ENCODE data around the gene CFAP54. TPM values are rescaled to one million over a fixed set of nuclear protein-coding genes. Genes with fewer than 3 reads are reported as not detected.

The CFAP54 gene
- total and polyA plus RNA-seq, 2 donors (not counting 1 experiment from before 2014, with no cell fraction given) = 0.93 to 7.1 TPM

- Histone ChIP-seq H3K9ac (ENCODE audit: insufficient read depth, low read length) (no peak overlapping the region), H3K4me2 (ENCODE audit: extremely low read depth, insufficient read depth, low read length) (no peak overlapping the region), H3K36me3 (ENCODE audit: control insufficient read depth, insufficient read depth, low read length) (no peaks in the 10 kb centered on the region), H3K4me3 (replicated peaks in 1 of 4; ENCODE audit: control extremely low read depth in 1 of 4, insufficient read depth in 1 of 4, low read depth in 3 of 4, low read length in 4 of 4) (no peak overlapping the region), H3K4me1 (ENCODE audit: control insufficient read depth, extremely low read depth, insufficient read depth, low read length) (peaks cover 14% of the 10 kb centered on the region), H3K9me3 (ENCODE audit: control insufficient read depth, insufficient read depth, low read depth, low read length) (no peaks in the 10 kb centered on the region), H2AFZ (ENCODE audit: low read length) (no peak overlapping the region), H3K27me3 (ENCODE audit: control insufficient read depth, insufficient read depth, low read length) (no peaks in the 10 kb centered on the region), H3K79me2 (ENCODE audit: control insufficient read depth, insufficient read depth, low read length) (no peaks in the 10 kb centered on the region), H4K20me1 (ENCODE audit: control insufficient read depth, extremely low read depth, insufficient read depth, low read length) (no peaks in the 10 kb centered on the region), H3K27ac (ENCODE audit: insufficient read depth, low read length) (no peak overlapping the region)
- no peak for DNase-seq (ENCODE audit: low read depth in 2 of 2)
- TF ChIP-seq CTCF (conservative IDR thresholded peaks at IDR 0.05 in 1 of 2, IDR thresholded peaks at IDR 0.05 in 1 of 2; ENCODE audit: low read depth in 1 of 2, low read length in 2 of 2) (no peak), EZH2 (IDR thresholded peaks at IDR 0.05; ENCODE audit: low read length, missing control alignments) (no peak)
Observed at GRCh38 chr12:96444399-96444798, 45.0 kb upstream of the CFAP54 start.

GRCh38 chr12:96445691-96446583 lies 43.4 kb upstream of the CFAP54 start:
- peak; percentile 97 for DNase-seq (ENCODE audit: low read depth in 2 of 2)
- H3K36me3 ChIP-seq (ENCODE audit: control insufficient read depth, insufficient read depth, low read length) = no peaks in the 10 kb centered on the region
- peak overlapping the region in 1 of 4 experiments; percentile 18 for H3K4me3 ChIP-seq (replicated peaks in 1 of 4; ENCODE audit: control extremely low read depth in 1 of 4, insufficient read depth in 1 of 4, low read depth in 3 of 4, low read length in 4 of 4)
- no peaks in the 10 kb centered on the region for H3K9me3 ChIP-seq (ENCODE audit: control insufficient read depth, insufficient read depth, low read depth, low read length)
- H4K20me1 ChIP-seq (ENCODE audit: control insufficient read depth, extremely low read depth, insufficient read depth, low read length) = no peaks in the 10 kb centered on the region
- peaks cover 14% of the 10 kb centered on the region for H3K4me1 ChIP-seq (ENCODE audit: control insufficient read depth, extremely low read depth, insufficient read depth, low read length)
- peak overlapping the region; percentile 20 for H3K4me2 ChIP-seq (ENCODE audit: extremely low read depth, insufficient read depth, low read length)
- no peaks in the 10 kb centered on the region for H3K27me3 ChIP-seq (ENCODE audit: control insufficient read depth, insufficient read depth, low read length)
- H3K27ac ChIP-seq (ENCODE audit: insufficient read depth, low read length) = peak overlapping the region; percentile 93
- TF ChIP-seq CTCF (conservative IDR thresholded peaks at IDR 0.05 in 1 of 2, IDR thresholded peaks at IDR 0.05 in 1 of 2; ENCODE audit: low read depth in 1 of 2, low read length in 2 of 2) (no peak), EZH2 (IDR thresholded peaks at IDR 0.05; ENCODE audit: low read length, missing control alignments) (no peak)
- H3K9ac ChIP-seq (ENCODE audit: insufficient read depth, low read length) = peak overlapping the region; percentile 3
- no peak overlapping the region for H2AFZ ChIP-seq (ENCODE audit: low read length)
- H3K79me2 ChIP-seq (ENCODE audit: control insufficient read depth, insufficient read depth, low read length) = no peaks in the 10 kb centered on the region

- Histone ChIP-seq H2AFZ (ENCODE audit: low read length) (no peak overlapping the region), H3K4me2 (ENCODE audit: extremely low read depth, insufficient read depth, low read length) (no peak overlapping the region), H3K4me3 (replicated peaks in 1 of 4; ENCODE audit: control extremely low read depth in 1 of 4, insufficient read depth in 1 of 4, low read depth in 3 of 4, low read length in 4 of 4) (no peak overlapping the region), H4K20me1 (ENCODE audit: control insufficient read depth, extremely low read depth, insufficient read depth, low read length) (no peaks in the 10 kb centered on the region), H3K9me3 (ENCODE audit: control insufficient read depth, insufficient read depth, low read depth, low read length) (no peaks in the 10 kb centered on the region), H3K79me2 (ENCODE audit: control insufficient read depth, insufficient read depth, low read length) (no peaks in the 10 kb centered on the region), H3K4me1 (ENCODE audit: control insufficient read depth, extremely low read depth, insufficient read depth, low read length) (peaks cover 14% of the 10 kb centered on the region), H3K27ac (ENCODE audit: insufficient read depth, low read length) (peak overlapping the region; percentile 93), H3K9ac (ENCODE audit: insufficient read depth, low read length) (no peak overlapping the region), H3K36me3 (ENCODE audit: control insufficient read depth, insufficient read depth, low read length) (no peaks in the 10 kb centered on the region), H3K27me3 (ENCODE audit: control insufficient read depth, insufficient read depth, low read length) (no peaks in the 10 kb centered on the region)
- DNase-seq (ENCODE audit: low read depth in 2 of 2) = no peak
- TF ChIP-seq EZH2 (IDR thresholded peaks at IDR 0.05; ENCODE audit: low read length, missing control alignments) (no peak), CTCF (conservative IDR thresholded peaks at IDR 0.05 in 1 of 2, IDR thresholded peaks at IDR 0.05 in 1 of 2; ENCODE audit: low read depth in 1 of 2, low read length in 2 of 2) (no peak)
Observed at GRCh38 chr12:96447256-96447655, 42.1 kb upstream of the CFAP54 start.

Data from fibroblast of lung (primary cell).